ENCODE data around the gene VTN. TPM values are rescaled to one million over a fixed set of nuclear protein-coding genes. Genes with fewer than 3 reads are reported as not detected.

Gene VTN
- total and polyA plus RNA-seq, 3 experiments from 2014 or later, result 0.18 to 0.57 TPM; not detected in 1

DNA sequence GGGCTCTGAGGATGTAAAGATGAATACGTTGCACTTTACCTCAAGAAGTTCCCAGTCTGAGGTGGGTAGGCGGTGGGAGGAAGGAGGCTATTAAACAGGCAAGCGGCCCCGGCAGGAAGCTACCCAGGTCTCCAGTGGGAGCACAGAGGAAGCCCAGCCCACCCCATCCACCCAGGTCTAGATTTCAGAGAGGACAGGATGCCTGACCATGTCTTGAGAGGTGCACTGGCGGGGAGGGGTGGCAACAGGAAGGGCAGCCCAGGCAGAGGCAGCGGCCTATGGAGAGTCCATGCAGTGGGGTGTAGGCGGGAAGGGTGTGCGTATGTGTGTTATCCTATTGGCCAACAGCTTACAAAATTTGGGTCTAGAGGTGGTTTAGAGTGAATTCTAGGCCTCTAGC is 15.3 kb upstream of the VTN start:
- Histone ChIP-seq H3K4me3 (ENCODE audit: low read length) (peak overlapping the region; percentile 96), H3K4me1 (ENCODE audit: insufficient read depth, low read length) (peaks cover 19% of the 10 kb centered on the region), H3K27me3 (ENCODE audit: insufficient read depth, low read length, poor library complexity, severe bottlenecking) (no peaks in the 10 kb centered on the region), H3K36me3 (ENCODE audit: insufficient read depth, low read length) (peaks cover 6% of the 10 kb centered on the region), H3K27ac (ENCODE audit: low read depth, low read length) (no peak overlapping the region), H3K9me3 (ENCODE audit: low read length) (no peaks in the 10 kb centered on the region)
- ChIA-PET POLR2A (interaction anchor here (1.7 to 3.9 kb wide), 2 partner anchors 14 to 28 kb away, joined by 9 to 15 read pairs; partner anchors contain the start of genes POLDIP2, SARM1 and VTN), CTCF (interaction anchor here (1.0 to 1.6 kb wide), 3 partner anchors 14 to 31 kb away, joined by 4 to 6 read pairs (median 6); partner anchors contain the start of gene SARM1)
- Mint-ChIP-seq H3K4me3 (peak overlapping the region; percentile 90 to 95 (median 94)), H3K27ac (peak overlapping the region in 6 of 8 donors; percentile 24 to 79 (median 68)), H3K4me1 (peaks cover 21 to 41% (median 23%) of the 10 kb centered on the region in 3 donors), H3K27me3 (no peaks in the 10 kb centered on the region), H3K9me3 (no peaks in the 10 kb centered on the region), H3K36me3 (peaks cover 4 to 42% (median 5%) of the 10 kb centered on the region in 3 donors)
- DNase-seq, result no peak

DNA sequence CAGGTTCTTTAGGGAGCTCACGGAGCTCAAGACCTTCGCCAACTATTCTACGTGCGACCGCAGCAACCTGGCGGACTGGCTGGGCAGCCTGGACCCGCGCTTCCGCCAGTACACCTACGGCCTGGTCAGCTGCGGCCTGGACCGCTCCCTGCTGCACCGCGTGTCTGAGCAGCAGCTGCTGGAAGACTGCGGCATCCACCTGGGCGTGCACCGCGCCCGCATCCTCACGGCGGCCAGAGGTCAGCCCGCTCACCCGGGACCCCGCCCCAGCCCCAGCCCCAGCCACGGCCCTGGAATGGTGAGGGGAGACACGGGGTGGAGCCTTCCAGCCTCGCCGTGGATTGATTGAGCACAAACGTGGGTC is 14.9 kb upstream of the VTN start:
- H3K27ac ChIP-seq (ENCODE audit: low read depth, low read length), result peak overlapping the region; percentile 31
- Mint-ChIP-seq H3K9me3 (no peaks in the 10 kb centered on the region), H3K4me3 (peak overlapping the region; percentile 90 to 95 (median 94)), H3K4me1 (peaks cover 21 to 41% (median 25%) of the 10 kb centered on the region in 3 donors), H3K36me3 (peaks cover under 1 to 38% (median 7%) of the 10 kb centered on the region in 3 donors), H3K27ac (peak overlapping the region; percentile 24 to 92 (median 68)), H3K27me3 (no peaks in the 10 kb centered on the region)
- peaks cover 4% of the 10 kb centered on the region for H3K36me3 ChIP-seq (ENCODE audit: insufficient read depth, low read length)
- H3K27me3 ChIP-seq (ENCODE audit: insufficient read depth, low read length, poor library complexity, severe bottlenecking), result no peaks in the 10 kb centered on the region
- no peak for DNase-seq
- ChIA-PET POLR2A (interaction anchor here (1.1 to 3.9 kb wide), 4 partner anchors 14 to 565 kb away, joined by 3 to 15 read pairs (median 8); partner anchors contain the start of genes IFT20, POLDIP2, SARM1 and TNFAIP1), CTCF (interaction anchor here (1.0 to 1.3 kb wide), 2 partner anchors 14 to 32 kb away, joined by 4 to 6 read pairs; partner anchors contain the start of gene SARM1)
- H3K9me3 ChIP-seq (ENCODE audit: low read length), result no peaks in the 10 kb centered on the region
- peaks cover 19% of the 10 kb centered on the region for H3K4me1 ChIP-seq (ENCODE audit: insufficient read depth, low read length)
- peak overlapping the region; percentile 96 for H3K4me3 ChIP-seq (ENCODE audit: low read length)

DNA sequence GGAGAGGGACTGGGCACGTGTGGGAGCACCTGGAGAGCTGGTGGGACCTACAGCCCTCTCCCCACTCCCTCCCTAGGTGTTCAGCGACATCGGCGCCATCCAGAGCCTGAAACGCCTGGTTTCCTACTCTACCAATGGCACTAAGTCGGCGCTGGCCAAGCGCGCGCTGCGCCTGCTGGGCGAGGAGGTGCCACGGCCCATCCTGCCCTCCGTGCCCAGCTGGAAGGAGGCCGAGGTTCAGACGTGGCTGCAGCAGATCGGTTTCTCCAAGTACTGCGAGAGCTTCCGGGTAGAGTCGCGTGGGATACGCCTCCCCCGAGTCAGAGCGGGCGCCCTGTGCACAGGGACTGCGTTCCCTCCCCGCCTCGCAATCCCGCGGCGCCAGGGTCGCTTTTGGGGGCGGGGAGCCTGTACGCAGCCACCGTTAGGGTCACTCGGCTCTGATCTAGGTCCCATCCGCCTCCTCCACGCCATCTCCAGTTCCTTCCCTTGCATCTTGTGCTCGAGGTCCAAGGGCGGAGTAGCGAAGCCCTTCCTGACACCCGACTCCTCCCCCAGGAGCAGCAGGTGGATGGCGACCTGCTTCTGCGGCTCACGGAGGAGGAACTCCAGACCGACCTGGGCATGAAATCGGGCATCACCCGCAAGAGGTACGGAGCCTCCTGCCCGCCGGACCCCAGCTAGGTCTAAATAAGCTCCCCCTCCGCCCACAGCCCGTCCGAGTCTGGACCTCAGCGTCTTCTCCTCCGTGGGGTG is 14.4 kb upstream of the VTN start:
- H3K4me1 Mint-ChIP-seq, result peaks cover 21 to 41% (median 25%) of the 10 kb centered on the region in 3 donors
- ChIA-PET CTCF (interaction anchor here (0.8 to 1.3 kb wide), 4 partner anchors 13 to 49 kb away, joined by 3 to 6 read pairs (median 4); partner anchors contain the start of genes IFT20, POLDIP2, SARM1 and TNFAIP1), POLR2A (interaction anchor here (0.5 to 3.9 kb wide), 5 partner anchors 13 to 565 kb away, joined by 3 to 15 read pairs (median 8); partner anchors contain the start of genes IFT20, POLDIP2, SARM1 and TNFAIP1)
- H3K36me3 ChIP-seq (ENCODE audit: insufficient read depth, low read length), result no peaks in the 10 kb centered on the region
- no peaks in the 10 kb centered on the region for H3K27me3 ChIP-seq (ENCODE audit: insufficient read depth, low read length, poor library complexity, severe bottlenecking)
- H3K4me3 Mint-ChIP-seq, result peak overlapping the region; percentile 90 to 95 (median 94)
- peak; percentile 42 to 76 (median 49) for DNase-seq
- peak overlapping the region; percentile 96 for H3K4me3 ChIP-seq (ENCODE audit: low read length)
- peaks cover 19% of the 10 kb centered on the region for H3K4me1 ChIP-seq (ENCODE audit: insufficient read depth, low read length)
- peak overlapping the region; percentile 50 to 92 (median 77) for H3K27ac Mint-ChIP-seq
- H3K27me3 Mint-ChIP-seq, result no peaks in the 10 kb centered on the region
- H3K36me3 Mint-ChIP-seq, result peaks cover 0 to 33% (median 4%) of the 10 kb centered on the region in 3 donors
- H3K9me3 ChIP-seq (ENCODE audit: low read length), result no peaks in the 10 kb centered on the region
- peak overlapping the region; percentile 31 for H3K27ac ChIP-seq (ENCODE audit: low read depth, low read length)
- H3K9me3 Mint-ChIP-seq, result no peaks in the 10 kb centered on the region

DNA sequence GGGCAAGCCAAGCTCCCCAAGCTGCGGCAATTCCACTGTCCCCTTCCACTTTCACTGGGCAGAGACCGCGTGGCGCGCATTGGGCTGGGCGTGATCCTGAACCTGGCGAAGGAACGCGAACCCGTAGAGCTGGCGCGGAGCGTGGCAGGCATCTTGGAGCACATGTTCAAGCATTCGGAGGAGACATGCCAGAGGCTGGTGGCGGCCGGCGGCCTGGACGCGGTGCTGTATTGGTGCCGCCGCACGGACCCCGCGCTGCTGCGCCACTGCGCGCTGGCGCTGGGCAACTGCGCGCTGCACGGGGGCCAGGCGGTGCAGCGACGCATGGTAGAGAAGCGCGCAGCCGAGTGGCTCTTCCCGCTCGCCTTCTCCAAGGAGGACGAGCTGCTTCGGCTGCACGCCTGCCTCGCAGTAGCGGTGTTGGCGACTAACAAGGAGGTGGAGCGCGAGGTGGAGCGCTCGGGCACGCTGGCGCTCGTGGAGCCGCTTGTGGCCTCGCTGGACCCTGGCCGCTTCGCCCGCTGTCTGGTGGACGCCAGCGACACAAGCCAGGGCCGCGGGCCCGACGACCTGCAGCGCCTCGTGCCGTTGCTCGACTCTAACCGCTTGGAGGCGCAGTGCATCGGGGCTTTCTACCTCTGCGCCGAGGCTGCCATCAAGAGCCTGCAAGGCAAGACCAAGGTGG is 11.2 kb upstream of the VTN start:
- no peaks in the 10 kb centered on the region for H3K27me3 ChIP-seq (ENCODE audit: insufficient read depth, low read length, poor library complexity, severe bottlenecking)
- Mint-ChIP-seq H3K27ac (no peak overlapping the region), H3K9me3 (no peaks in the 10 kb centered on the region), H3K4me3 (peak overlapping the region in 4 of 7 donors; percentile 7 to 79 (median 35)), H3K27me3 (no peaks in the 10 kb centered on the region), H3K4me1 (peaks cover 16 to 35% (median 23%) of the 10 kb centered on the region in 3 donors), H3K36me3 (peaks cover 0 to 15% (median 8%) of the 10 kb centered on the region in 3 donors)
- ChIA-PET CTCF (interaction anchor here (1.5 kb wide), 1 partner anchor 24 kb away, joined by 6 read pairs; the partner anchor contains the start of gene POLDIP2), POLR2A (no interaction called here)
- no peak overlapping the region for H3K4me3 ChIP-seq (ENCODE audit: low read length)
- H3K36me3 ChIP-seq (ENCODE audit: insufficient read depth, low read length), result no peaks in the 10 kb centered on the region
- H3K4me1 ChIP-seq (ENCODE audit: insufficient read depth, low read length), result peaks cover 19% of the 10 kb centered on the region
- H3K27ac ChIP-seq (ENCODE audit: low read depth, low read length), result no peak overlapping the region
- DNase-seq, result no peak
- no peaks in the 10 kb centered on the region for H3K9me3 ChIP-seq (ENCODE audit: low read length)

DNA sequence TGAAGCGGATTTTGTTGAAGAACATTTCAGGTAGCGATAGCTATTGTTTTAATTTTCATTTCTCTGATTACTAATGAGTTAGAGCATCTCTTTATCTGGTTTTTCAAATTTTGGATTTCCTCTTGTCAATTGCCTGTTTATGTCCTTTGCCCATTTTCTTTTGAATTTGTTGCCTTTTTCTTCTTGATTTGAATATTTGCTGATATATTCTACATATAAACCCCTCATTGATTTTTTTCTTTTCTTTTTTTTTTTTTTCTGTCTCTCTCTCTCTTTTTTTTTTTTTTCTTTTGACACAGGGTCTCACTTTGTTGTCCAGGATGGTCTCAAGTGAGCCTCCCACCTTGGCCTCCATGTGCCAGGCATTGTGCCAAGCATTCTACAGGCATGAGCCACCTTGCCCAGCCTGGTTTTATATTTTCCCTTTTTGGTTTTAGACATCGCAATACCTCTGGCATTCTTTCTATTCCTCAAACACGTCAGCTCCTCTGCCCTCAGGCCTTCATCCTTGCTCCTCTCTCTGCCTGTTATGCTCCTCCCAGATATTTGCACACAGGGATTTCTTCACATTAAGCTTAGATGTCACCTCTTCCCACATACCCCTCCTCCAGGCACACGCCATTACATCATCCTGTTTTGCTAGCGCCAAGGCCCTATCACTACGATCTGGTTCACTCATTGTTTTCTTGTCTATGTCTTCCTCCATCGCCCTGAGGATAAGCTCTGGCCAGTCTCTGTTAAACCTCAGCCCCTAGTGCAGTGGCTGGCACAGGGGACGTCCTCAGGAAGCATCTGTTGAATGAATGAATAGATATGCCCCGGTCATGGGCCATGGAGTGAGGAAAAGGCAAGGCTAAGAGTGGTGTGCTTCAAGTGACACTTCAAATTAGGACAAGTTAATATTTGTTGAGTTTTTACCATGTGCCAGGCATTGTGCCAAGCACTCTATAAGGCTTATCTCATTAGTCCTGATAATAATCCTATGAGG is 10.0 kb upstream of the VTN start:
- CTCF ChIA-PET, result interaction anchor here (1.3 kb wide), 1 partner anchor 36 kb away, joined by 3 read pairs; no protein-coding TSS in a partner anchor
- no peaks in the 10 kb centered on the region for H3K27me3 ChIP-seq (ENCODE audit: insufficient read depth, low read length, poor library complexity, severe bottlenecking)
- no peaks in the 10 kb centered on the region for H3K27me3 Mint-ChIP-seq

DNA sequence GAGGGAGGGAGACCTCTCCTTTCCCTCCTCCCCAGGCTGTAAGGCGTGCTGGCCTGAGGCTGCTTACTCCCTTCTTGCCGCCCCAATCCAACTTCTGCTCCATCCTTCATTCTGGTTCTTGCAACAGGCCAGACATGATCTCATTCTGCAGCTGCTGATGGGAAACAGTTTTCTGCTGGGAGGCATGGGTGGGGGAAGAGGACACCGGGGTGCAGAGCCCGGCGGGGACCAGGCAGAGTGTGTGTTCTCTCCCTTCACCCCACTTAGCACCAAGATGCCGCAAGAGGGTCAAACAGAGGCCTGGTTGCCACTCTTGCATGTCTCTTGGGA is 2.8 kb upstream of the VTN start:
- H3K36me3 ChIP-seq (ENCODE audit: insufficient read depth, low read length), result no peaks in the 10 kb centered on the region
- H3K4me3 Mint-ChIP-seq, result peak overlapping the region; percentile 60 to 87 (median 77)
- H3K36me3 Mint-ChIP-seq, result peaks cover 0 to 7% (median 0%) of the 10 kb centered on the region in 3 donors
- H3K27ac Mint-ChIP-seq, result peak overlapping the region in 6 of 8 donors; percentile 59 to 92 (median 75)
- no peak for DNase-seq
- peaks cover 22% of the 10 kb centered on the region for H3K4me1 ChIP-seq (ENCODE audit: insufficient read depth, low read length)
- CTCF ChIA-PET, result interaction anchor here (0.6 to 1.3 kb wide), 2 partner anchors 8 to 37 kb away, joined by 3 to 4 read pairs; partner anchors contain the start of genes SEBOX and TNFAIP1
- no peaks in the 10 kb centered on the region for H3K9me3 ChIP-seq (ENCODE audit: low read length)
- no peaks in the 10 kb centered on the region for H3K9me3 Mint-ChIP-seq
- H3K4me3 ChIP-seq (ENCODE audit: low read length), result peak overlapping the region; percentile 55
- H3K27me3 ChIP-seq (ENCODE audit: insufficient read depth, low read length, poor library complexity, severe bottlenecking), result no peaks in the 10 kb centered on the region
- H3K4me1 Mint-ChIP-seq, result peaks cover 11 to 25% (median 23%) of the 10 kb centered on the region in 3 donors
- no peak overlapping the region for H3K27ac ChIP-seq (ENCODE audit: low read depth, low read length)
- POLR2A ChIA-PET, result interaction anchor here (2.4 kb wide), 1 partner anchor 38 kb away, joined by 9 read pairs; the partner anchor contains the start of genes IFT20 and TNFAIP1
- H3K27me3 Mint-ChIP-seq, result no peaks in the 10 kb centered on the region

More for the DNA sequence above, 10.0 kb upstream of the VTN start:
- no peaks in the 10 kb centered on the region for H3K36me3 ChIP-seq (ENCODE audit: insufficient read depth, low read length)
- H3K27ac ChIP-seq (ENCODE audit: low read depth, low read length), result no peak overlapping the region
- H3K4me3 ChIP-seq (ENCODE audit: low read length), result no peak overlapping the region
- Mint-ChIP-seq H3K4me3 (peak overlapping the region in 3 of 7 donors; percentile 6 to 55 (median 18)), H3K27ac (peak overlapping the region in 4 of 8 donors; percentile 10 to 69 (median 33)), H3K4me1 (peaks cover 8 to 23% (median 17%) of the 10 kb centered on the region in 3 donors), H3K9me3 (no peaks in the 10 kb centered on the region), H3K36me3 (peaks cover 0 to 14% (median 8%) of the 10 kb centered on the region in 3 donors)
- DNase-seq, result no peak
- peaks cover 9% of the 10 kb centered on the region for H3K4me1 ChIP-seq (ENCODE audit: insufficient read depth, low read length)
- POLR2A ChIA-PET, result no interaction called here
- no peaks in the 10 kb centered on the region for H3K9me3 ChIP-seq (ENCODE audit: low read length)

Measured in CD8-positive, alpha-beta memory T cell (primary cell).